GM10847 (cell line): ENCODE results near the gene PEX14.

ENCODE experiments used
- POLR2A ChIP-seq: IDR thresholded peaks from 2 replicates; pipeline ENCODE4 v1.6.1; 2011; ENCODE audit not compliant: insufficient read length; ENCODE audit errors: extremely low read depth

The PEX14 gene

DNA sequence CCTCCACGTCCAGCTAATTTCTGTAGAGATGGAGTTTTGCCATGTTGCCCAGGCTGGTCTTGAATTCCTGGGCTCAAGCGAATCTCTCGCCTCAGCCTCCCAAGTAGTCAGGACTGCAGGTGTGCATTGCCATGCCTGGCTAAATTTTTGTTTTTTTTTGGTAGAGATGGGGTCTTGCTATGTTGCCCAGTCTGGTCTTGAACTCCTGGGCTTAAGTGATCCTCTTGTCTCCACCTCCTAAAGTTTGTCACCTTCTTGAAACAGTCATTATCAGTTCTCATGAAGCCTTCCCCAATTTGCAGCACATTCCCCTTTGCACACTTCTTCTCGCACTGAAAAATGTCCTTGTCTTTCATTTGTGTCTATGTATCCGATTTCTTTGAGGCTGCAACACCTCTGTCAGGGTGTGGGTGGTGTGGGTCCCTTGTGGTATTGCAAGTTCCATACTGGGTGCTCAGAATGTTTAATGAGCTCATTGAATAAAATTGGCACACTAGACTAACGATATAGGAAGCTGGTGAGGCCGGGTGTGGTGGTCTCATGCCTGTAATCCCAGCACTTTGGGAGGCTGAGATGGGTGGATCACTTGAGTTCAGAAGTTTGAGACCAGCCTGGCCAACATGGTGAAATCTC is 27.8 kb upstream of the PEX14 start:
- no peak for TF ChIP-seq POLR2A

DNA sequence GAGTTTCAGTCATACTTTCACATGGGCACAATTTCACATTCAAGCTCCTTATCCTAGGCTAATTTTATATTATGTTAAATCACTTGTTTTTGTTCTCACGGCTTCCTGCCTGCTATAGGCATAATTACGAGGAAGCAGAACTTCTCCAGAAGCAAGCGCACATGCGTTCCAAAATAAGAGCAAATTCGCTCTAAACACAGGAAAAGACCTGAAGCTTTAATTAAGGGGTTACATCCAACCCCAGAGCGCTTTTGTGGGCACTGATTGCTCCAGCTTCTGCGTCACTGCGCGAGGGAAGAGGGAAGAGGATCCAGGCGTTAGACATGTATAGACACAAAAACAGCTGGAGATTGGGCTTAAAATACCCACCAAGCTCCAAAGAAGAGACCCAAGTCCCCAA is 25.0 kb upstream of the PEX14 start, which contains the start of gene CORT:
TSS of gene CORT (plus strand) at position 281 of the 400 bp plus-strand sequence. CDS start 193 bp downstream, outside the sequence.
- no peak for TF ChIP-seq POLR2A

DNA sequence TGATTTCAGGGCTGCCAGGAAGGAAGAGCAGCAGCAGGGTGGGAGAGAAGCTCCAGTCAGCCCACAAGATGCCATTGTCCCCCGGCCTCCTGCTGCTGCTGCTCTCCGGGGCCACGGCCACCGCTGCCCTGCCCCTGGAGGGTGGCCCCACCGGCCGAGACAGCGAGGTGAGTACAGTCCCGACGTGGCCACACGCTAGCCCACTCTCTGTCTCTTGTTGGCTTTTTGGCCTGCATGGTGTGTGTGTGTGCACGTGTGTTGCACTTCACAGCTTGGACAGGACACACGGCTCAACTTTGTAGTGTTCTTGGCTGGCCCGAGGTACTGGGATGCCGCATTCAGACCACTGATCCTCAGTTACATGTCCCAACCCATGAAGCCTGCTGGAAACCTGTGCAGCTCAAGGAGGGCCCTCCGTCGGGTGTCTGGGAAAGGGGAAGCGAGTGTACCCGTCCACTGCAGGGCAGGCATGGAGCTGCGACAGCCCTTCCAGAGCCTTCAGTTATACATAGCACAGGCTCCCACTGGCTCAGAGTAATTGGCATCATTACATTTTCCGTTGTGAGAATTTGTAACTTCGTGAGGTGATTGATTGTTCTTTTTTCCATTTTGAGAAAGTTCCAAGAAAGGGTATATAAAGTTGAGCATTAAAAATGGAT is 24.5 kb upstream of the PEX14 start:
- no peak for TF ChIP-seq POLR2A

DNA sequence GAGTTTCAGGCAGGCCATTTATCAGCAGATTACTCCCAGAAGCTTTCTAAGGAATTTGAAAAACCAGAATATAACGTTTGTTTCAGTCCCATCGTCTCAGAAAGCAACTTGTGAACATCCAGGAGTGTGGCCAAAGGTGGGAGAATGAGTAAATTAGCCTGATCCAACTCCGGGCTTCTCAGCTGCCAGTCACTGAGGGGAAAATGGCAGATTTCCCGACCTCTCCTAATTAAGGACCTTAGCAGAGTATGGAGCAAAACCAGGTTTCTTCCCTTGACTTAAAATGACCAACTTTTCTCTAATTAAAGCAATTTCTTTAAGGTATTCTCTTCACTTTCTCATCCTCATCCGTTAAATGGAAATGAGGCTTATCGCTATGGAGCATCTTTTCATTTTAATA is 23.9 kb upstream of the PEX14 start:
- no peak for TF ChIP-seq POLR2A

DNA sequence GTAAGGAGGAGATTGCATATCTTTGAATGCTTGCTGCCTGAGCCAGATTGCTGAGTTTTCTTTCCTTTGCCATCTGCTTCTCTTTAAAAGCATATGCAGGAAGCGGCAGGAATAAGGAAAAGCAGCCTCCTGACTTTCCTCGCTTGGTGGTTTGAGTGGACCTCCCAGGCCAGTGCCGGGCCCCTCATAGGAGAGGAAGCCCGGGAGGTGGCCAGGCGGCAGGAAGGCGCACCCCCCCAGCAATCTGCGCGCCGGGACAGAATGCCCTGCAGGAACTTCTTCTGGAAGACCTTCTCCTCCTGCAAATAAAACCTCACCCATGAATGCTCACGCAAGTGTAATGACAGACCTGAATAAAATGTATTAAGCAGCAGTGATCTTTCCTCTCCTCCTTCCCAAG is 23.5 kb upstream of the PEX14 start:
- TF ChIP-seq POLR2A: no peak

DNA sequence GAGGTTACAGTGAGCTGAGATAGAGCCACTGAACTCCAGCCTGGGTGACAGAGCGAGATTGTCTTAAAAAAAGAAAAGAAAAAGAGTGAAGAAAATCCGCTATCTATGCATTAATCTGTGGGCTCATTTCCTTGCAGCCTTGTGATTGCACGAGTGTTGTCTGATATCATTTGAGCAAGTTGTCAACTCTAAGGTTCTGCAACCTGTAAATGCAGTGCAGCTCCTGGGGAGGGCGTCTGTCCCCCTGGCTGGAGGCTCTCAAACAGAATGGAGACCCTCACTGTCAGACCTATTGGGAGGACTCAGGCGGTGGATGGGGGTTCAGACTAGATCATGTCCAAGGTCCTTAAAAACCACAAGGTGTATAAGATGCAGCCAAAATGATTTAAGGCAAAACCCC is 18.7 kb upstream of the PEX14 start:
- no peak for TF ChIP-seq POLR2A

DNA sequence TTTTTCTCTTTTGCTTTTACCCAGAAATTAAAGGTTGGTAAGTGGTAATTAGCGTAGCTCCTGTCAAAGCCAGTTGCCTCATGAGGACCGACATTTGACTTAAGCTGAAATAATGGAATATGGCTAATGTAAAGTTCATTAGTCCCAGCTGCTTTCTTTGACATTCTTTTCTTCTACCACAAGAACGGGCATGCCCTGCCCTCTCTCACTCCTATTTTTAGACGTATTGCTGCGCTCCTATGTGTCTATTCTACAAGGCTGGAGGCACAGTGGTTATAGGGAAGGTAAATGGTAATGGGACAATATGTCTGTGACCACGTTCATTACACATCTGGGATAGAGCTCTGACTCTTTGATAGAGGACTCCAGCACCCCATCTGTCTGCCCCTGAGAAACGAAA is 18.1 kb upstream of the PEX14 start:
- no peak for TF ChIP-seq POLR2A

DNA sequence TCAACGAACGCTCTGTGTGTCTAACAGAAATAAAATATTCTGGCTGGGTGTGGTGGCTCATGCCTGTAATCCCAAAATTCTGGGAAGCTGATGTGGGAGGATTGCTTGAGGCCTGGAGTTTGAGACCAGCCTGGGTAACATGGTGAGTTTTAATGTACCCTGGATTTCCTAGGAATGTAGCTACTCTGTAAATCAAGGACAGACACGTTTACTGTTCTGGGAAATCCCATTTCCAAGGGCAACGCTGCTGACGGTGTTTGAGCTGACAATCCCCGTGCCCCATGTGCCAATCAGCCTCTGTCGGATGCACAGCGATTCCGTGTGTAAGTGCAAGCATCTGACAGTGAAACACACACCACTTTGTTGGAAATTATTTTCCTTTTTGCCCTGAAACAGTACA is 16.9 kb upstream of the PEX14 start:
- no peak for TF ChIP-seq POLR2A

DNA sequence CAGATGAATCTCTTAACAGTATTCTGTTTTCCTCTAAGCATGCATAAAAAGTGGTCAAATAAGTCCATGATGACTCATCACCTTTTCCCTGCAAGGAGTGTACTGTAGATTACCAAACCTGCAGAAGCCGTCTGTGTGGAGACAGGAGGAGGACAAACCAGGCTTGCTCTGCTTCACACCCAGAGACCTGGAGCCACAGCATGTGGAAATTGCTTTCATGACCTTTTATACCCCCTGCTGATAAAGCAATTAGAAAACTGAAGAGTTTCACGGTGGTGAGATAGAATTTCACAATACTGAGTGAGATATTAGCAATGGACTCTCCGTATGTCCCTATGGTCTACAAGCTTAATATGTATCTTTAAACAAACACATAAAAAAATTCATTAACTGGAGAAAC is 15.6 kb upstream of the PEX14 start:
- no peak for TF ChIP-seq POLR2A

DNA sequence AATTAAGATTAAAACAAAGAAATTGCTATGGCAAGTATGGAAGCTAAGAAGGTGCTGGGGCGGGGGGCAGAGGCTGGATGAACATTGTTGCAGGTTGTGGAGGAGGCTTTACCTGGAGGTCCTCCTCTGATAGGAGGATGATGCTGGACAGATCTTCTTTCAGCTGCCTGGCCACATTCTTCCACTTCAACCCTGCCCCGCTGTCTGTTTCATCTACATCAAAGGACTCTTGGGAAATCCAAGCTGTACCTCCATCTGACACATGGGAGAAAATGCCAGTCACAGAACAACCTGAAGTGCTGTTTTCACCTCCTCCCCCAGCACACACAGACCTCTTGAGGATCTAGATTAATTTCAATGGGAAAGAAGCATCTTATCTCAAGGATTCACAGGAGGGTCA is 7.7 kb upstream of the PEX14 start:
- no peak for TF ChIP-seq POLR2A

DNA sequence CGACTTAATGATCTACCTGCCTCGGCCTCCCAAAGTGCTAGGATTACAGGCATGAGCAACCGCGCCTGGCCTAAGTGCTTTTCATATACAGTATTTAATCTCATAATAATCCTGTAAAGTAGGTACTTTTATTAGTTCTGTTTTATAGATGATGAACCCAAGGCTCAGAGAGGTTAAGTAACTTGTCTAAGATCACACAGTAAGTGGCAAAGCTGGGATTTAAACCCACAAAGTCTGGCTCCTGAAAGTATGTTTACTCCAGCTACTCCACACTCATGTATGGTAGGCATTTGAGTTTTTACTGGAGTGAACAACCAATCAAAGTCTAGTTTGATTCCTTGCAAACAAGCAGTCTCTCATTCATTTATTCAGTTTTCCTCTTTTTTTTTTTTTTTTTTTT is 4.7 kb upstream of the PEX14 start:
- TF ChIP-seq POLR2A: no peak

DNA sequence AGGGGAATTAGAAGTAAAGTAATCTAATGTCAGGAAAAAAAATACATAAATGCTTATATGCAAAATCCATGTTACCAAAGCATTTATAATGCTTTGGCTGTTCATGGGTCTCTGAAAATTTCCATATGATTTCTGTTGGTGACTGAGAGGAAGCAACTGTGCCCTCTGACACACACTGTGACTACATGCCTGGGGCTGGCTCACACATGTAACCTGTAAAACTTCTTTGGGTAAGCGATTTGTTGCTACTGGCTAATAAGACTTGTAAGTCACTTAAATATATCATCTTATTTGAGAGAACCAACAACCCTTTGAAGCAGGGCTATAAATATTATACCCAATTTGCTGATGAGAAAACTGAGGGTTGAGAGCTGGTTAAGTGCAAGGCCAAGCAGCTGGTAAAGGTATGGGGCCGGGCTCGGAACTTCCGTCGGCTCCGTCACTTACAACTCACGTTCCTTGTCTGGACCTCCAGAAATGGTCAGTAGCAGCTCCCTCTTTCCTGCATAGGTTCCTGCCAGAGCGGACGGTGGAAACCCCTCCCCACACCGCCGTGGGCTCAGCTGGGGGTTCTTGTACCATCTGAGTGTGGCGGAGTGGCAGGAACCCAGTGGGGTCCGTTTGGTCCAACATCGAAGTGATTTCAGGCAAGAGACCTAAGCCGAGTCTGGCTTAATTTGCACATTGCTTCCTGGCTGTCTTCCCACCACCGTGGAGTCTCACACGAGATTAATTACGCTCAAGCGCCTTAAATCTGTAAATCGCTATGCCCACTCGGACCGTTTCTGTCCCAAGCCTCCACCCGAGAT is 3.1 kb upstream of the PEX14 start:
- no peak for TF ChIP-seq POLR2A

DNA sequence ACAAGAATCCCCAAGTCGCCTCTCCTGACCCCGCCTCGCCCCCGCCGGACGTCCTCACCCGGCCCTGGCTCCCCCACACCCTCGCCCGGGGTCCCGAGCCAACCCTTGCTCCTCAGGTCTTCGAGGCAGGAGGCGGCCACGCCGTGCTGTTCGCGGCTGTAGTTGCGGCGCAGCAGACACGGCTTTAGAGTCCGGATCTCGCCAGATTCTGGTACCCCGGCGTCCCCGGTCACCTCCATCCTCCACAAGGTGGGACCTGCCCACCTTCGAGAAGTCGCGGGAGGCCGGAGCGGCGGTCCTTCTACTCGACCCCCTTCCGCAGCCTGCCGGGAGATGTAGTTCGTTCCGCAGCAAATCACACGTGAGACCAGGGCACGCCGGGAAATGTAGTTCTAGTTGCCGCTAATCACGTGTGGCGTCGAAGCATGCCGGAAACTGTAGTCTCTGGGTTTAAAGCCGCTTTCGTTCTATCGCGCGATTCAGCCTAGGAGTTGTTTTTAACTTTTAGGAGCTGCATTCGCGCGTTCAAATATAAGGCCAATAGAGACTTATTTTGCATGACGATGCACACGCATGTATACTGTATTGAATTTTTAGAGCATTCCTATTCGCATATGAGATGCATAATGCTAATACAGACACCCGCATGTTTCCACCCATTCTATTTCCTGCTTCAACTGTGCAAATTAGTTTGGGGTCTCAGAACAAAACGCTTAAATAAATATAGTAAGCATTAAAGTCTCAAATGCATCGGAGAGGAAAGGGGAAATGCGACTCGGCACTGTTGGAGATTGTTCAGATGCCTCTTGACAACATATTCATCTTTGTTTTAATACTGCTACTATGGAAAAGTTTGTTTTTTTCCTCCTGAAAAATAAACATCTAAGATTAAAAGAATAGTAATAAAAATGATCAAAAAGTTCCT is 2.3 kb upstream of the PEX14 start, which contains the start of gene DFFA:
TSS of gene DFFA (minus strand) at position 310 of the 925 bp plus-strand sequence. CDS start at position 239, 71 bp downstream.
- TF ChIP-seq POLR2A: peak; percentile 63

DNA sequence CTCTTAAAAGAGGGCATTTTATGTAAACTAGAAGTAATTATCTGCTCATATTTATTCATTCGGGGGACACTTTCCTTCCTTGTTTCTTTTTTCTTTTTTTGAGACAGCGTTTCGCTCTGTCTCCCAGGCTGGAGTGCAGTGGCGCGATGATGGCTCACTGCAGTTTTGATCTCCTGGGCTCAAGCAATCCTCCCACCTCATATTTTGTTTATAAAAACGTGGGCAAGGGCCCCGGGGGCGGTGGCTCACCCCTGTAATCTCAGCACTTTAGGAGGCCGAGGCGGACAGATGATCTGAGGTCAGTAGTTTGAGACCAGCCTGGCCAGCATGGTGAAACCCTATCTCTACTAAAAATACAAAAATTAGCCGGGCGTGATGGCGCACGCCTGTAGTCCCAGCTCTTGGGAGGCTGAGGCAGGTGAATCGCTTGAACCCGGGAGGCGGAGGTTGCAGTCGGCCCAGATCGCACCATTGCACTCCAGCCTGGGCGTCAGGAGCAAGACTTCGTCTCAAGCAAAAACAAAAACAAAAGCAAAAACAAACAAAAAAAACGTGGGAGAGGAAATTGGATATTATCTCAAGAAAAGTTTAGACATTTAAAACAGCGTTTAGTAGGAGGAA is 1.5 kb upstream of the PEX14 start:
- TF ChIP-seq POLR2A: no peak

DNA sequence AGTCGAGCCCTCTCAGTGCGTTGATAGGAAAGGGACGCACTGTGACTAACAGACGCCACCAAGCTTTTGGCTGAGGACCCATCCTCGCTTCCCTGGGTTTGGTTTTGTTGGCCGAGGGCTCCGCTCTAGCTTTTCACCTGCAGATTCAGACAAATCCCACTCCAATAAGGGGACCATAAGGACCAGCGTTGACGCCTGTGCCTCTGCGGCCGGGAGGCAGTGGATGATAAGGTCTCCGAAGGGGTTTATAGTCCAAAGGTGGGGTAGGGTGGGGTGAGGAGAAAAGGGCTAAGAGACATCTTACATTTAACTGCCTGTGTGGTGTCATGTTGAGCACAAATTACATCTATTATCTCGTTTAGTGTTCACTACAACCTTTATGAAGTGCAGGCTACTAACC is 760 bp downstream of the PEX14 start:
- TF ChIP-seq POLR2A: no peak

DNA sequence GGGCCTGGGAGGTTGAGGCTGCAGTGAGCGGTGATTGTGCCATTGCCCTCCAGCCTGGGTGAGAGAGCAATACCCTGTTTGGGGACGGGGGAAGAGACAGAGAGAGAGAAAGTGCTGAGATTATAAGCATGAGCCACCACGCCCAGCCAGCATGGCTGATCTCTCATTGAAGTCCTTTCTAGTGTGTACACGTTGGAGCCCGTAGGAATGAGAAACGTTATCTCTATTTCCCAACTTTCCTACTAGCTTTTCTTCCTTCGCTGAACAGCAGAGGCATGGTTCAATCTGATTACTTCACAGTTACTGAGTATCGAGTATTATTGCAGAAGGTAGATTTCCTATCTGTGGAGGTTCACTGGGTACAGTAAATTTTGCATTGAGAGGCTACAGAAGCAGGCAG is 4.5 kb downstream of the PEX14 start:
- TF ChIP-seq POLR2A: no peak
